Vagina (tissue), 2 donors: ENCODE data around the gene GLYATL3.

Experiments used
- POLR2A ChIP-seq, 2 donors: fragments of 450-650 bp; IDR thresholded peaks; one replicate each; pipeline ENCODE4 v1.6.1; 2017; ENCODE audit warnings: antibody characterized with exemption in 2 of 2, mild to moderate bottlenecking in 2 of 2, moderate library complexity in 2 of 2
- POLR2AphosphoS5 ChIP-seq, 2 donors: sonication (generic); formaldehyde crosslinking; IDR thresholded peaks; one replicate each; pipeline ENCODE4 v1.9.0; 2017; ENCODE audit warnings: antibody characterized with exemption in 2 of 2, mild to moderate bottlenecking in 2 of 2, low read depth in 1 of 2; ENCODE audit not compliant: insufficient read depth in 1 of 2
- TF ChIP-seq, protein P1 (sequence below), 3 experiments: fragments of 450-650 bp in 2 of 3; fragments of 200-600 bp in 1 of 3; sonication (generic) in 1 of 3; IDR thresholded peaks; one replicate each; pipeline ENCODE4 v1.5.1; 2017 to 2019; ENCODE audit warnings: antibody characterized with exemption in 3 of 3, mild to moderate bottlenecking in 2 of 3, moderate library complexity in 2 of 3

DNA sequence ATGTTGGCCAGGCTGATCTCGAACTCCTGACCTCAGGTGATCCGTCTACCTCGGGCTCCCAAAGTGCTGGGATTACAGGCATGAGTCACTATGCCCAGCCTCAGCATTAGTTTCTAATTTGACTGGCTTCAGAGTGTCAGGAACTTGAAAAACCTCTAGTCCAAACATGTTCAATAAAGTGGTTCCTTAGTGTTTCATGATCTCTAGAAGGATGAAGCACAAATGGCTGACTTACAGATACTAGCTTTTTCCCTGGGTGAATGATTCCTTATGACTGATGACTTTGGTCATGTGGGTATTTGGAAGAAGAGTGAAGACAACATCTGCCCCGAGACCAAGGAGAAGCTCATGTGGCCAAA is 16.4 kb downstream of the GLYATL3 start:
- TF ChIP-seq POLR2AphosphoS5 (IDR thresholded peaks at IDR 0.05; ENCODE audit: insufficient read depth in 1 of 2, low read depth in 1 of 2) (no peak), POLR2A (IDR thresholded peaks at IDR 0.05) (no peak)
- TF ChIP-seq, protein P1, sequence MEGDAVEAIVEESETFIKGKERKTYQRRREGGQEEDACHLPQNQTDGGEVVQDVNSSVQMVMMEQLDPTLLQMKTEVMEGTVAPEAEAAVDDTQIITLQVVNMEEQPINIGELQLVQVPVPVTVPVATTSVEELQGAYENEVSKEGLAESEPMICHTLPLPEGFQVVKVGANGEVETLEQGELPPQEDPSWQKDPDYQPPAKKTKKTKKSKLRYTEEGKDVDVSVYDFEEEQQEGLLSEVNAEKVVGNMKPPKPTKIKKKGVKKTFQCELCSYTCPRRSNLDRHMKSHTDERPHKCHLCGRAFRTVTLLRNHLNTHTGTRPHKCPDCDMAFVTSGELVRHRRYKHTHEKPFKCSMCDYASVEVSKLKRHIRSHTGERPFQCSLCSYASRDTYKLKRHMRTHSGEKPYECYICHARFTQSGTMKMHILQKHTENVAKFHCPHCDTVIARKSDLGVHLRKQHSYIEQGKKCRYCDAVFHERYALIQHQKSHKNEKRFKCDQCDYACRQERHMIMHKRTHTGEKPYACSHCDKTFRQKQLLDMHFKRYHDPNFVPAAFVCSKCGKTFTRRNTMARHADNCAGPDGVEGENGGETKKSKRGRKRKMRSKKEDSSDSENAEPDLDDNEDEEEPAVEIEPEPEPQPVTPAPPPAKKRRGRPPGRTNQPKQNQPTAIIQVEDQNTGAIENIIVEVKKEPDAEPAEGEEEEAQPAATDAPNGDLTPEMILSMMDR (IDR thresholded peaks at IDR 0.05): no peak
